H9 (cell line): ENCODE results near the gene RAI1. TPM values are rescaled to one million over a fixed set of nuclear protein-coding genes. Genes with fewer than 3 reads are reported as not detected.

Experiments used
- DNase-seq: peaks from one replicate; pipeline ENCODE4 v3.0.0-alpha.2; 2017
- H2AFZ ChIP-seq: one replicate; pipeline ENCODE4 v1.6.1; 2013; ENCODE audit warnings: mild to moderate bottlenecking, low read length, control low read depth, moderate library complexity
- H2AK5ac ChIP-seq: 2 replicates; pipeline ENCODE4 v1.6.1; 2013; ENCODE audit warnings: low read length, control low read depth, mixed read lengths; ENCODE audit not compliant: insufficient read length
- H2BK120ac ChIP-seq: one replicate; pipeline ENCODE4 v1.6.1; 2013; ENCODE audit warnings: low read depth, mild to moderate bottlenecking, low read length, control low read depth, inconsistent platforms; ENCODE audit not compliant: poor library complexity, severe bottlenecking
- H2BK12ac ChIP-seq: 2 replicates; pipeline ENCODE4 v1.6.1; 2013; ENCODE audit warnings: low read length, control low read depth, mixed read lengths, low read depth; ENCODE audit not compliant: insufficient read length
- H2BK15ac ChIP-seq: 2 replicates; pipeline ENCODE4 v1.6.1; 2013; ENCODE audit warnings: low read depth, low read length, control low read depth
- H2BK20ac ChIP-seq: one replicate; pipeline ENCODE4 v1.6.1; 2013; ENCODE audit warnings: low read depth, mild to moderate bottlenecking, low read length, control low read depth, inconsistent platforms; ENCODE audit not compliant: poor library complexity, severe bottlenecking
- H2BK5ac ChIP-seq: 2 replicates; pipeline ENCODE4 v1.6.1; 2013; ENCODE audit warnings: low read length, control low read depth, mixed read lengths; ENCODE audit not compliant: insufficient read length
- H3K14ac ChIP-seq: 2 replicates; pipeline ENCODE4 v1.6.1; 2013; ENCODE audit warnings: low read length, control low read depth; ENCODE audit not compliant: insufficient read depth
- H3K18ac ChIP-seq: 2 replicates; pipeline ENCODE4 v1.6.1; 2013; ENCODE audit warnings: low read depth, mild to moderate bottlenecking, mixed read lengths, low read length, control low read depth; ENCODE audit not compliant: insufficient read length
- H3K23ac ChIP-seq: 2 replicates; pipeline ENCODE4 v1.6.1; 2013; ENCODE audit warnings: low read length, control low read depth, mixed read lengths, low read depth; ENCODE audit not compliant: insufficient read length
- H3K23me2 ChIP-seq: 2 replicates; pipeline ENCODE4 v1.6.1; 2013; ENCODE audit warnings: low read depth, mild to moderate bottlenecking, mixed read lengths, low read length, control low read depth; ENCODE audit not compliant: insufficient read length, poor library complexity, severe bottlenecking
- H3K27ac ChIP-seq: 2 replicates; pipeline ENCODE4 v1.5.1; 2013; ENCODE audit warnings: low read length, control low read depth, mixed read lengths, low read depth; ENCODE audit not compliant: insufficient read length
- H3K27me3 ChIP-seq: 2 replicates; pipeline ENCODE4 v1.6.1; 2013; ENCODE audit warnings: low read length, control low read depth, inconsistent platforms; ENCODE audit not compliant: insufficient read depth
- H3K4ac ChIP-seq: 2 replicates; pipeline ENCODE4 v1.6.1; 2013; ENCODE audit warnings: low read depth, mild to moderate bottlenecking, control low read depth, inconsistent platforms, low read length, moderate library complexity
- H3K4me1 ChIP-seq: 2 replicates; pipeline ENCODE4 v1.6.1; 2013; ENCODE audit warnings: low read length, control low read depth, inconsistent platforms; ENCODE audit not compliant: insufficient read depth
- H3K4me2 ChIP-seq: 2 replicates; pipeline ENCODE4 v1.6.1; 2013; ENCODE audit warnings: low read length, control low read depth, mixed read lengths; ENCODE audit not compliant: insufficient read length, insufficient read depth
- H3K56ac ChIP-seq: 2 replicates; pipeline ENCODE4 v1.6.1; 2013; ENCODE audit warnings: low read depth, mild to moderate bottlenecking, mixed read lengths, low read length, control low read depth; ENCODE audit not compliant: insufficient read length
- H3K79me1 ChIP-seq: 2 replicates; pipeline ENCODE4 v1.6.1; 2013; ENCODE audit warnings: low read depth, mild to moderate bottlenecking, moderate library complexity, low read length, control low read depth, inconsistent platforms; ENCODE audit not compliant: insufficient read depth, poor library complexity, severe bottlenecking
- H3K79me2 ChIP-seq: 2 replicates; pipeline ENCODE4 v1.6.1; 2013; ENCODE audit warnings: low read length, control low read depth, inconsistent platforms; ENCODE audit not compliant: insufficient read depth
- H3K9ac ChIP-seq: 2 replicates; pipeline ENCODE4 v1.6.1; 2013; ENCODE audit warnings: low read length, control low read depth, mixed read lengths; ENCODE audit not compliant: insufficient read length; ENCODE audit errors: extremely low read depth
- H3K9me3 ChIP-seq: one replicate; pipeline ENCODE4 v1.6.1; 2013; ENCODE audit warnings: low read depth, low read length, inconsistent platforms; ENCODE audit not compliant: control insufficient read depth
- H3T11ph ChIP-seq: one replicate; pipeline ENCODE4 v1.6.1; 2013; ENCODE audit warnings: mild to moderate bottlenecking, low read length, control low read depth, inconsistent platforms
- H4K20me1 ChIP-seq: one replicate; pipeline ENCODE4 v1.6.1; 2013; ENCODE audit not compliant: control insufficient read depth, insufficient read length, insufficient read depth
- H4K5ac ChIP-seq: 2 replicates; pipeline ENCODE4 v1.6.1; 2013; ENCODE audit warnings: low read depth, mild to moderate bottlenecking, mixed read lengths, low read length, control low read depth; ENCODE audit not compliant: insufficient read length
- H4K8ac ChIP-seq: replicated peaks from 2 replicates; pipeline ENCODE4 v1.6.1; 2013; ENCODE audit warnings: low read length, control low read depth, mixed read lengths, low read depth; ENCODE audit not compliant: insufficient read length
- H4K91ac ChIP-seq: 2 replicates; pipeline ENCODE4 v1.6.1; 2013; ENCODE audit warnings: low read depth, mild to moderate bottlenecking, moderate library complexity, mixed read lengths, low read length, control low read depth; ENCODE audit not compliant: insufficient read length
- H3K27ac Mint-ChIP-seq, 3 experiments: 2 replicates in 2 of 3; 3 replicates in 1 of 3; pipeline ENCODE4 v1.8.0; 2020 to 2021; ENCODE audit warnings: mixed read lengths in 3 of 3, mild to moderate bottlenecking in 1 of 3, moderate library complexity in 1 of 3
- H3K27me3 Mint-ChIP-seq: 2 replicates; pipeline ENCODE4 v1.8.0; 2021; ENCODE audit warnings: low read depth, mild to moderate bottlenecking, moderate library complexity, mixed read lengths
- H3K36me3 Mint-ChIP-seq, 3 experiments: 2 replicates in 2 of 3; 3 replicates in 1 of 3; pipeline ENCODE4 v1.8.0; 2020 to 2021; ENCODE audit warnings: low read depth in 3 of 3, mixed read lengths in 3 of 3; ENCODE audit not compliant: insufficient read depth in 1 of 3
- H3K4me1 Mint-ChIP-seq, 2 experiments: 2 replicates each; pipeline ENCODE4 v1.8.0; 2020; ENCODE audit warnings: mixed read lengths in 2 of 2
- H3K4me3 Mint-ChIP-seq, 2 experiments: 2 replicates in 1 of 2; 3 replicates in 1 of 2; pipeline ENCODE4 v1.8.0; 2020 to 2021; ENCODE audit warnings: mild to moderate bottlenecking in 2 of 2, mixed read lengths in 2 of 2, moderate library complexity in 1 of 2
- H3K9me3 Mint-ChIP-seq, 2 experiments: 2 replicates in 1 of 2; 3 replicates in 1 of 2; pipeline ENCODE4 v1.8.0; 2020; ENCODE audit warnings: mild to moderate bottlenecking in 2 of 2, mixed read lengths in 2 of 2, moderate library complexity in 1 of 2
- WGBS: extraction: QIAGEN DNeasy Blood & Tissue Kit; methylation state at CpG from one replicate; pipeline ENCODE4 v1.1.7; 2013; ENCODE audit warnings: missing lambda C conversion rate, low lambda C conversion rate, mixed read lengths; ENCODE audit not compliant: insufficient read length; ENCODE audit errors: extremely low coverage; 5-methylcytosine and 5-hydroxymethylcytosine counted together
- total RNA-seq: library from RNA; stranded (reverse); gene quantifications from 2 replicates; pipeline ENCODE4 v1.2.1, GENCODE V29; 2021
- TF ChIP-seq, protein P1 (sequence below): fragments of 200-600 bp; sonication (generic); conservative IDR thresholded peaks from 3 replicates; pipeline ENCODE4 v1.8.0; 2021; ENCODE audit warnings: antibody characterized with exemption, mild to moderate bottlenecking

The RAI1 gene
- total RNA-seq, 1 experiment from 2014 or later = 1.5 TPM

- Histone ChIP-seq H3K23me2 (peaks cover 9% of the 10 kb centered on the region), H3K4me2 (no peak overlapping the region), H2AK5ac (no peak overlapping the region), H3K27ac (no peak overlapping the region), H3T11ph (no peak overlapping the region), H2BK120ac (no peak overlapping the region), H2BK5ac (no peak overlapping the region), H3K56ac (no peak overlapping the region), H4K5ac (no peak overlapping the region), H4K91ac (no peak overlapping the region), H3K79me1 (no peaks in the 10 kb centered on the region), H4K8ac (no peak overlapping the region), H2BK15ac (no peak overlapping the region), H3K18ac (no peak overlapping the region), H3K4me1 (no peaks in the 10 kb centered on the region; the same call in 1 of the 2 replicates), H3K9ac (no peak overlapping the region), H3K14ac (no peak overlapping the region), H4K20me1 (no peaks in the 10 kb centered on the region), H3K4ac (no peak overlapping the region), H2BK12ac (no peak overlapping the region), H2BK20ac (no peak overlapping the region), H3K23ac (no peak overlapping the region), H3K27me3 (peaks cover 85% of the 10 kb centered on the region), H3K79me2 (no peaks in the 10 kb centered on the region), H3K9me3 (no peaks in the 10 kb centered on the region), H2AFZ (no peak overlapping the region)
- TF ChIP-seq, protein P1, sequence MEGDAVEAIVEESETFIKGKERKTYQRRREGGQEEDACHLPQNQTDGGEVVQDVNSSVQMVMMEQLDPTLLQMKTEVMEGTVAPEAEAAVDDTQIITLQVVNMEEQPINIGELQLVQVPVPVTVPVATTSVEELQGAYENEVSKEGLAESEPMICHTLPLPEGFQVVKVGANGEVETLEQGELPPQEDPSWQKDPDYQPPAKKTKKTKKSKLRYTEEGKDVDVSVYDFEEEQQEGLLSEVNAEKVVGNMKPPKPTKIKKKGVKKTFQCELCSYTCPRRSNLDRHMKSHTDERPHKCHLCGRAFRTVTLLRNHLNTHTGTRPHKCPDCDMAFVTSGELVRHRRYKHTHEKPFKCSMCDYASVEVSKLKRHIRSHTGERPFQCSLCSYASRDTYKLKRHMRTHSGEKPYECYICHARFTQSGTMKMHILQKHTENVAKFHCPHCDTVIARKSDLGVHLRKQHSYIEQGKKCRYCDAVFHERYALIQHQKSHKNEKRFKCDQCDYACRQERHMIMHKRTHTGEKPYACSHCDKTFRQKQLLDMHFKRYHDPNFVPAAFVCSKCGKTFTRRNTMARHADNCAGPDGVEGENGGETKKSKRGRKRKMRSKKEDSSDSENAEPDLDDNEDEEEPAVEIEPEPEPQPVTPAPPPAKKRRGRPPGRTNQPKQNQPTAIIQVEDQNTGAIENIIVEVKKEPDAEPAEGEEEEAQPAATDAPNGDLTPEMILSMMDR = no peak
- Mint-ChIP-seq H3K9me3 (no peaks in the 10 kb centered on the region; a peak in 1 of 5 replicates), H3K36me3 (peaks cover 0 to 2% (median 0%) of the 10 kb centered on the region in 3 experiments; a peak in 2 of 7 replicates), H3K27me3 (peaks cover 100% of the 10 kb centered on the region), H3K27ac (no peak overlapping the region), H3K4me1 (peaks cover 26 to 27% of the 10 kb centered on the region in 2 experiments), H3K4me3 (no peak overlapping the region)
- WGBS = no CpG with 5 or more reads among the region's 2 CpGs
- DNase-seq = no peak
Observed at GRCh38 chr17:17721140-17721668, 39.9 kb downstream of the RAI1 start.
